GM19351 (cell line): Measurements from ENCODE around the gene ABCA4.
"Not testable (repeated sequence)": the region's sequence is repeated elsewhere in the genome, so short reads cannot be mapped to it uniquely, and the experiment has no call there.

Source experiments
- ATAC-seq: cut with Tn5 transposase; IDR thresholded peaks from one replicate; pipeline ENCODE4 v1.9.1; 2021; ENCODE audit warnings: mild to moderate bottlenecking, moderate library complexity; ENCODE audit not compliant: unreplicated experiment

ABCA4 gene

GRCh38 chr1:94120991-94121390 lies at the start of gene ABCA4:
ABCA4 (minus strand) TSS chr1:94121148; CDS start chr1:94121045, 103 bp downstream.
- no peak for ATAC-seq

GRCh38 chr1:94169126-94169525 lies 48.2 kb upstream of the ABCA4 start:
- ATAC-seq = no peak

GRCh38 chr1:94165843-94166242 lies 44.9 kb upstream of the ABCA4 start:
- no peak for ATAC-seq

- not testable (repeated sequence) for ATAC-seq
Observed at GRCh38 chr1:94164885-94165284, 43.9 kb upstream of the ABCA4 start.

- ATAC-seq = not testable (repeated sequence)
Observed at GRCh38 chr1:94164121-94164520, 43.2 kb upstream of the ABCA4 start.

- not testable (repeated sequence) for ATAC-seq
Observed at GRCh38 chr1:94163249-94163648, 42.3 kb upstream of the ABCA4 start.

DNA sequence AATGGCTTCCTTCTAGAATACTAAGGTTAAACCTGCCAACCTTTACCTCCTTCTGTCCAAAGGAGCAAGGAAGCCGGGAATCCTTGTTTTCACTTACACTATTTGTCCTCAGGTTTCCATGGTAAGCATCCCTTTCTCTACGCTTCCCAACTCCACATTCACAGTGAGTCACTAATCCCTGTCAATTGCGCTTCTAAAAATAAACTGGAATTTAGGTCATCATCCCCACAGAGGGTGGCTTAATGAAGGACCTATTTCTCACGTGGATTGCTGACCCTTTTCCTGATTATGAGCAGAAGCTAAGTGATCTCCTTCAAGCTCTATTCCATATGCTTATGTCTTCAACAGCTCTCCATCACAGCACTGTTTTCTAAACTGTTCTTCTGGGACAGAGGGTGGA lies 39.9 kb upstream of the ABCA4 start:
- no peak for ATAC-seq

DNA sequence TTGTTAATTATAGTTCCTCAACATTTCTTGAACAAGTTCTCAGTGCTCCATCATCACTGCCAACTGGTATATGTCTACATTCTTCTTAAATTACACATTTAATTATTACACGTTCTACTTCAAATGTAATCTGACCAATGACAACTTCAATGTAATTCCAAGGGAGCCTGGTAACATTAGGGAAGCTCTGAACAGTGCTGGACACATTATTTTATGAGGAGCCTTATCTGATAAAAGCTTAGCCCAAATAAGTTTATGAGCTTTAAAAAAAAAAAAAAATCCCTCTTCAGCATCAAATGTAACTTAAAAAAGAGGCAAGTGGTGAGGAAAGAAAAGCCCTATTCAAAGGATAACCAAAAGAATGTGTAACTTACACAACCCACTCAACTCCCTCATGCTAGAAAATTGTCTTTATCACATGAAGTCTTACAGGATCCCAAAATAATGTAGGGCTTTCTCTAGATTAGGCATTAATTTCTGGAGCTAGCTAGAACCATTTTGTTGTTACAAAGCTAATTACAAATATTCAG lies 35.2 kb upstream of the ABCA4 start:
- no peak for ATAC-seq

GRCh38 chr1:94154989-94155388 lies 34.0 kb upstream of the ABCA4 start:
- no peak for ATAC-seq

GRCh38 chr1:94153133-94153532 lies 32.2 kb upstream of the ABCA4 start:
- no peak for ATAC-seq

DNA sequence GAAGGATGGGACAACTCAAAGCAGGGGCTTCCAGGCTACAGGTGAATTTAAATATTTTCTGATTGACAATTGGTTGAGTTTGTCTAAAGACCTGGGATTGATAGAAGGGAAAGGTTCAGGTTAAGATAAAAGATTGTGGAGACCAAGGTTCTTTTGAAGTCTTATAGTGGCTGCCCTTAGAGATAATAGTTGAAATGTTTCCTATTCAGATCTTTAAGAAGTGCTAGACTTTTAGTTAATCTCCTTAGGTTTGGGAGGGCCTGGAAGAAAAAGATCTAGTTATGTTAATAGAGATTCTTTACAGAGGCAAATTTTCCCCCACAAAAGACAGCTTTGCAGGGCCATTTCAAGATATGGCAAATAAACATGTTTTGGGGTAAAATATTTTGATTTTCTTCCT lies 28.2 kb upstream of the ABCA4 start:
- not testable (repeated sequence) for ATAC-seq

DNA sequence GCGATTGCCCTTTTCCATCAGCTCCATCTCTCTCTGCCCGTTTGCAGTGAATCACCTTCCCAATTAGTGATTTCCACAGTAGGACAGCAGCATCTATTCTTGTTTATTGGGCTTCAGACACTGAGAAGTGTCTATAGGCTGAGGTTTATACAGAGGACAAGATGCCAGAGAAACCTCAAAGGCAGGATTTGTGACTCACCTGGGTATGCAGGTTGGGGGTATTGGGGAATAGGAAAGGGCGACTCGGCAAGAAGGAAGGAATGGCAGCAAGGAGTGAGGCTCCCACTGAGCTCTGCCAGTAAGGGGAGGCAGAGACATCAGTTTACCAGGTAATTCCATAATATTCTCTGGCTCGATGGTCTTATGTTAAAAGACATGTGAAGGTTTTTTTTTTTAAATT lies 25.3 kb upstream of the ABCA4 start:
- ATAC-seq = no peak

DNA sequence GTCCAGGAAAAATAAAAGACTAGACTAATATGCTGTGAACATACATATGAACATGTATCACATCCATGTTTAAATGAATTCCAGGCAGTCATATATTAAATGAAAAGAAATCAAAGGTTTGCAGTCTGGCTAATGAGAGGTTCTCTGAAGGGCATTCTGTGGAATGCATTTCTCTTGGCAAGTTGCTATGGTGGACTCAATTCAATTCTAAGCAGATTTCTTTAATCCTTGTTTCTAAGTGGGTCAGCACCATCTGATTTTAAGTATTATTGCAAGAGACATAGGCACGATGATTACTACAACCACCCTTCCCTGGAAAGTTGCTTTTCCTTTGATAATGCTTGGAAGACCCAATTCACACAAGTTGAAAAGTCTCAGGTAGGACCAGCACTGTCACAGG lies 23.9 kb upstream of the ABCA4 start:
- no peak for ATAC-seq

- no peak for ATAC-seq
Observed at GRCh38 chr1:94143809-94144176, 22.8 kb upstream of the ABCA4 start.

DNA sequence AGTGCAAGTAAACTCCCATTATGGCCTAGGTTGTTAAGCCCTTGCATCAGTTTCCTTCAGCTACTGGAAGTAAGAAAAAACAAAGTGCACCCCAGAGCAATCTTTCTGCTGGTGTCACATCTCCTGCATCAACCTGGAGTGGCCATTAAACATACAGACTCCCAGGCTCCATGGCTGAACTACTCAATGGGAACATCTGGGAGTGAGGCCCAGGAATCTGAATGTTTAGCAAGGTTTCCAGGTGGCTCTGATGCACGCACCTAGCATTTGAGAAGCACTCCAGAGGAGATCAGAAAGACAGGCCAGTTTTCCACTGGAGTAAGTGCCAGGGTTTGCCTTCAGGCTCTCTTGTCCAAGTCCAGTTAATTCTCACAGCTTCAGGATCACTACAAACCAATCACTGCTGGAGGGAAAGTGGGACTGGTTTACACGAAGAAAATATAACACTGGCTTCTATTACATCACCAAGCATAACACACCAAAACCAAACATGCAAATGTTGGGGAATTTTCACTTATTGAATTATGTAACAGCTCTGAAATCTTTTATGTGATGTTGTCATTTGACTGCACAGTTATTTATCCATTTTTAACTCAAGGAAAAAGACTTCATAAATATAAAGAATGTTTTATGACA lies 22.3 kb upstream of the ABCA4 start:
- no peak for ATAC-seq

GRCh38 chr1:94142583-94142982 lies 21.6 kb upstream of the ABCA4 start:
- no peak for ATAC-seq

DNA sequence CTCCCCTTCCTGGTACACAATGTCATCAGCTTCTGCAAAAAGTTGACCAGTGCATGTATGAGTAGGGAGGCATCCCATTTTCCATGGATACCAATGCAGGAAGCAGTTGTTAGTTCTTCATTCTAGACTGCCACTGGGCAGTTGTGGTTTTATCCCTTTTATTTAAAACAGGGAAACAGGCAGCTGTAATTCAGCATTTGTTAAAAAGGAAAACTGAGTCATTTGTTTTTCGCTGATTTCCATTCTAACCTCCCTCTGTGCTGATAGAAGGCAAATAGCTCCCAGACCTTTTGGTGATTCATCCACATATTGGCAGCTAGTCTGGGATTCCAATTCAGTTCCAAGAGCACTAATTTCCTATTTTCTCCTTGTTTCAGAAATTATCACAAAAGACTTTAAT lies 21.1 kb upstream of the ABCA4 start:
- no peak for ATAC-seq

GRCh38 chr1:94132111-94132510 lies 11.2 kb upstream of the ABCA4 start:
- ATAC-seq = no peak

DNA sequence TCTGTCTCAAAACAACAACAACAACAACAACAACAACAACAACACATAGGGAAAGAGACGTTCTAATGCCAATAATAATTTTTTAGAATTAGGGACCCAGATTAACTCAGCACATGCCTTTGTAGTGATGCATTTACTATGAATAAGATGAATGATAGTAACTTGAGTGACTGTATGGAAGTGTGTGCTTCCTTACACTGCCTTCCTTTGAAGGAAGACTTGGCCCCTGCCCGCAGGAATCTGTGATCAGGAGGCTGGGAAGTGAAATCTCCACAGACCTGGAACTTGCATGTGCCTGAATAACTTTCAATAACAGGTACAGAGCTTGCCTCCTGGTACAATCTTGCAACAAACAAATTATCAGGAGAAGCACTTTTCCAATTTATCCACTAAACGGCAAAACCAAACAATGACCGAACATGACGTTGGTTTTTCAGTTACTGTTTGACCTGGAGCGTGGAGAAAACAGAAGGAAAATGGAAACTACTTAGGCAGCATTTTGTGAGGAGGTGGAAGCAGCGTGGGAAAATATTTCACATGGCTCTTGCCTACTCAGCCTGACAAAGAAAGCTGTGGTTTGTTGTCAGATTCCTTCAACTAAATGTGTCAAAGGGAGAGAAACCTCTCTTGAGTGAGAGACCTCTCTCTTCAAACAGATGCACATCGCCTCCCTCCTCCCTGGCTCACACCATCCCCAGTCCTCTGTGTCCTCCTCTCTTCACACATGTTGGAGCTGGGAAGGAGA lies 10.1 kb upstream of the ABCA4 start:
- no peak for ATAC-seq

- ATAC-seq = no peak
Observed at GRCh38 chr1:94126651-94127050, 5.7 kb upstream of the ABCA4 start.

GRCh38 chr1:94125551-94126514 lies 4.9 kb upstream of the ABCA4 start:
- no peak for ATAC-seq
